Smooth muscle cell of trachea (primary cell): ENCODE results near the gene TCP1. TPM values are rescaled to one million over a fixed set of nuclear protein-coding genes. Genes with fewer than 3 reads are reported as not detected.

Source experiments
- total RNA-seq: library from RNA; depleted of rRNA; stranded (reverse); fragments of >200 nt; gene quantifications from 2 replicates; pipeline ENCODE4 v1.2.1, GENCODE V29; 2014

The TCP1 gene
- total RNA-seq, result 273 and 275 TPM in 2 replicates

DNA sequence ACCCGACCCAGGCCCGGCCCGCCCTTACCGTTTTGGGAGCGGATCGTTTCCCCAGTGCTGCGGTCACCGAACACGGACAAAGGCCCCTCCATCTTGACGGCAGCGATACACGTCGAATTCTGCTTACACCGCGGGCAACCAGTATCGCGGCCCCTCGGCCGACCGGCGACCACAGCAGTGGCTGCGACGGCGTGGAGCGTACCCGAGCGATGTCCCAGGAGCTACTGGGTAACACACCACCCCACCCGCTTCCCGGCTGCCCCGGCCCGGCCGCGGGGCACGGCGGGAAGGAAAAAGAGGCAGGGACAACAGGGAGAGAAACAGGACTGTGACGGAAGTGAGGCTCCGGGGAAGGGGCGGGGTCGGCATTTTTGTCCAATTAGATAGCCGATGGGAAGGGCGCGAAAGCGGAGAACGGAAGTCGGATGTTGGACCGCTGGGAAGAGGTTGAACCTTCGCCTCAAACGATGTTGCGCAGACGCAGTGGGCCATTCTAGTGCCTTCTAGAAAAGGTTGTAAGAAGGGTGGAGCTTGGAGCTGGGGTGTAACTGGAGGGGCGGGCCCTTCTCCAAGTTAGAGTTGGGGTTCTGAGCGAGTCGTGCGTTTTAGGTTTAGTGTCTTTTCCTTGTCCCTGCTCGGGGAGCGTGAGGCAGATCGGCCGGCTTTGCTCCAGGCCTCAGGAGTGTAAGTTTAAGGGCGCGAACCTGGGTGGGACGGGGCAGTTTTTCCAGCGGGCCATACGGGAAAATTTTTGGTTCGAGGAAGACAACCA, at the start of gene TCP1:
Gene TCP1, minus strand, starts transcription at position 226 of the 772 bp plus-strand sequence. Its CDS starts 134 bp downstream, at position 92.

DNA sequence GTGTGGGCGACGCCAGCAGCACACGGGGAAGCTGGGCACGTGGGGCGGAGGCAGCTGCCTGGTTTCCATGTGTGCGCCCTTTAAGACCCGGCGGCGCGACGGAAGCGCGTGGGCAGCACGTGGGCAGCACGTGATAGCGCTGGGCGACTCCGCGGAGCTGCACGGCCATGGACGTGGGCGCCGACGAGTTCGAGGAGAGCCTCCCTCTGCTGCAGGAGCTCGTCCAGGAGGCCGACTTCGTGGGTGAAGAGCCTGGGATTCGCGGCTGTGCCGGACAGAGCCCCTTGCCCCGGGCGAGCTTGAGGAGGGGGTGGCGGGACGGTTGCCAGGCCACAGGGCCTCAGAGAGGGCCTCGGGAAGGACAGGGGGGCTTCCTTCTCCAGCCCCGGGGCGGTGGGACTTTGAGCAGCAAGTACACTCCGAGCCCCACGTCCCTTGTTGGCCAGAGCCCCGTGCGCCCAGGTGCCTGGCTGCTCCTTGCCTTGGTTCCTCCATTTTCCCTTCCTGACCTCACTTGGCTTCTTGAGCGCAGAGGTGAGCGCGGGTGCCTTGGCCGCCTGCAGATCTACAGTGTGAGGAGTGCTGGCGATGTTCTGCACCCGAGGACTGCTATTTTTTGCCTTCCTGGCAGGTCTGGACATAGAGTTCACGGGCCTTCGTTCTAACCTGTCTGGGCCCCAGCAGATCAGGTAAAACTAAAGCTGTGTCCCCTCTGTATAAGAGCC, 10.9 kb upstream of the TCP1 start, which contains the start of gene PNLDC1:
Gene PNLDC1, plus strand, starts transcription at position 136 of the 725 bp plus-strand sequence. Its CDS starts 32 bp downstream, at position 168.

GRCh38 chr6:159790149-159790955, 950 bp upstream of the TCP1 start, which contains the start of gene MRPL18:
MRPL18 (plus strand) TSS chr6:159790467; CDS start chr6:159790588, 121 bp downstream.

DNA sequence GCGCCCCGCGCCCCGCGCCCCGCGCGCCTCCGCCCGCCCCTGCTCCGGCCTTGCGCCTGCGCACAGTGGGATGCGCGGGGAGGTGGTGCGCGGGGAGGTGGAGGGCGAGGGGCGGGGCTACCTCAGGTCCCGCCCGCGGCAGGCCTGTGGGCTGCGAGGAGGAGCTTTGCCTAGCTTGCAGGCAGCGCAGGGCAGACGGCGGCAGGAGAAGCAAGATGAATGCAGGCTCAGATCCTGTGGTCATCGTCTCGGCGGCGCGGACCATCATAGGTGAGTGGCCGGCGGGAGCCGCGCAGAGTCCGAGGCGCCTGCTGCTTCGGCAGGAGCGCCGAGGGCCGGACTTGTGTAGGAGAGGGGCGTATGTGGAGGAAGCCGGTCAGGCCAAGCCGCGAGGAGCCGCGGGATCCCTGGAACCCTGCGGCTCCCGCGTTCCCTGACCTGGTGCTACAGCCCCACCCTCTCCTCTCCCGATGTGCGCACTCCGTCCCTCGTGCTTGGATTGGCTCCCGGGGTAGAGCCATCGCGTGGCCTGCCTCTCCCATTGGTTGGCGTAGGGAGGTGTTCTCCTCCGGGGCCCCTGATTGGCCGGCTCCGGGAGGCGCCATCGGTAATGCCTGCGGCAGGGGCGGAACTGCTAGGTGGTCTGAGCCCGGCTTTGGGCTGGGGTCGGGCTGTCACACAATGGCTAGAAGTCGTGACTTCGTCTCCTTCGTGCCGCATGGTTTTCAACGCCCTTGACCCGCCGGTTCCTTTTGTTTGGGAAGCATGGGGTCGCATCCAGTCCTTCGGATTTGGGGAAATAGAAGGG, 27.3 kb downstream of the TCP1 start, which contains the start of gene ACAT2:
Gene ACAT2, plus strand, starts transcription at position 173 of the 808 bp plus-strand sequence. Its CDS starts 43 bp downstream, at position 216.

Other genes with a start within 250 kb of the TCP1 start
- 213 and 2,364 TPM in 2 replicates for gene SOD2, start 96.4 kb downstream of the TCP1 start, total RNA-seq
- gene WTAP, start 62.1 kb downstream of the TCP1 start, total RNA-seq, result 99.6 and 129 TPM in 2 replicates
- gene ACAT2, start 27.6 kb downstream of the TCP1 start, total RNA-seq, result 19.0 and 76.8 TPM in 2 replicates
- 78.4 and 107 TPM in 2 replicates for gene MRPL18, start 865 bp upstream of the TCP1 start, total RNA-seq
- gene PNLDC1, start 10.7 kb upstream of the TCP1 start, total RNA-seq, result not detected in 2 replicates
- gene MAS1, start 101.4 kb upstream of the TCP1 start, total RNA-seq, result not detected in 2 replicates
- 170 and 264 TPM in 2 replicates for gene IGF2R, start 179.5 kb upstream of the TCP1 start, total RNA-seq